ENCODE data around the gene RANBP17.
"Not testable (repeated sequence)": the region's sequence is repeated elsewhere in the genome, so short reads cannot be mapped to it uniquely, and the experiment has no call there.

The RANBP17 gene

GRCh38 chr5:171031977-171032376 lies 170.2 kb downstream of the RANBP17 start:
- in situ Hi-C loops (cut with HindIII; ENCODE audit: low sequenced_read_pairs): loop anchor here (10.0 kb wide), 1 partner anchor 197 kb away; no protein-coding TSS in a partner anchor
- H3K4me3 ChIP-seq (ENCODE audit: low read depth, low read length): no peak overlapping the region
- TF ChIP-seq CTCF (IDR thresholded peaks at IDR 0.05; ENCODE audit: low read depth, low read length, missing control alignments): no peak
- DNase-seq (ENCODE audit: low read depth): no peak

GRCh38 chr5:171032435-171032973 lies 170.7 kb downstream of the RANBP17 start:
- DNase-seq (ENCODE audit: low read depth): no peak
- TF ChIP-seq CTCF (IDR thresholded peaks at IDR 0.05; ENCODE audit: low read depth, low read length, missing control alignments): no peak
- in situ Hi-C loops (cut with HindIII; ENCODE audit: low sequenced_read_pairs): loop anchor here (10.0 kb wide), 1 partner anchor 198 kb away; no protein-coding TSS in a partner anchor
- H3K4me3 ChIP-seq (ENCODE audit: low read depth, low read length): no peak overlapping the region

- H3K4me3 ChIP-seq (ENCODE audit: low read depth, low read length); in situ Hi-C loops (cut with HindIII; ENCODE audit: low sequenced_read_pairs); DNase-seq (ENCODE audit: low read depth): not testable (repeated sequence)
These were observed 180.1 kb downstream of the RANBP17 start for GRCh38 chr5:171041893-171042292.

- no peak overlapping the region for H3K4me3 ChIP-seq (ENCODE audit: low read depth, low read length)
- no peak for DNase-seq (ENCODE audit: low read depth)
- TF ChIP-seq CTCF (IDR thresholded peaks at IDR 0.05; ENCODE audit: low read depth, low read length, missing control alignments): no peak
- in situ Hi-C loops (cut with HindIII; ENCODE audit: low sequenced_read_pairs): no loop called here
These were observed 189.1 kb downstream of the RANBP17 start for GRCh38 chr5:171050916-171051315.

- TF ChIP-seq CTCF (IDR thresholded peaks at IDR 0.05; ENCODE audit: low read depth, low read length, missing control alignments): no peak
- no peak overlapping the region for H3K4me3 ChIP-seq (ENCODE audit: low read depth, low read length)
- no peak for DNase-seq (ENCODE audit: low read depth)
- in situ Hi-C loops (cut with HindIII; ENCODE audit: low sequenced_read_pairs): no loop called here
These were observed 194.1 kb downstream of the RANBP17 start for GRCh38 chr5:171055875-171056454.

- TF ChIP-seq CTCF (IDR thresholded peaks at IDR 0.05; ENCODE audit: low read depth, low read length, missing control alignments): no peak
- in situ Hi-C loops (cut with HindIII; ENCODE audit: low sequenced_read_pairs): no loop called here
These were observed 205.8 kb downstream of the RANBP17 start for GRCh38 chr5:171067540-171068130.

GRCh38 chr5:171074747-171075146 lies 212.9 kb downstream of the RANBP17 start:
- H3K4me3 ChIP-seq (ENCODE audit: low read depth, low read length): no peak overlapping the region
- no peak for TF ChIP-seq CTCF (IDR thresholded peaks at IDR 0.05; ENCODE audit: low read depth, low read length, missing control alignments)
- in situ Hi-C loops (cut with HindIII; ENCODE audit: low sequenced_read_pairs): no loop called here
- DNase-seq (ENCODE audit: low read depth): no peak

More at GRCh38 chr5:171067540-171068130, 205.8 kb downstream of the RANBP17 start:
- no peak overlapping the region for H3K4me3 ChIP-seq (ENCODE audit: low read depth, low read length)
- no peak for DNase-seq (ENCODE audit: low read depth)

Measured in astrocyte of the cerebellum (primary cell).